Right atrium auricular region (tissue), 2 donors: Measurements from ENCODE around the gene TNS4. TPM values are rescaled to one million over a fixed set of nuclear protein-coding genes. Genes with fewer than 3 reads are reported as not detected.
A peak's percentile ranks its signal among the peaks of the same experiment; 100 is the strongest.

ENCODE experiments used
- DNase-seq: peaks from one replicate; pipeline ENCODE4 v3.0.0-alpha.2; 2019; ENCODE audit warnings: low spot score
- H3K27ac ChIP-seq, 2 donors: fragments of 200-600 bp; sonication (generic); 1 replicate in 1 of 2; 2 replicates in 1 of 2; pipeline ENCODE4 v1.5.1; 2016 to 2019
- H3K27me3 ChIP-seq, 2 donors: fragments of 200-600 bp; sonication (generic); one replicate each; pipeline versions ENCODE4 v1.5.1 to v1.6.0; 2017 to 2019
- H3K36me3 ChIP-seq: fragments of 200-600 bp; sonication (generic); one replicate; pipeline ENCODE4 v1.5.1; 2016
- H3K4me1 ChIP-seq, 2 donors: fragments of 200-600 bp; sonication (generic); one replicate each; pipeline versions ENCODE4 v1.5.1 to v1.6.0; 2017 to 2019
- H3K4me3 ChIP-seq, 2 donors: fragments of 200-600 bp; sonication (generic); 1 replicate in 1 of 2; 2 replicates in 1 of 2; pipeline ENCODE4 v1.5.1; 2017 to 2019; ENCODE audit warnings: mild to moderate bottlenecking in 1 of 2, moderate library complexity in 1 of 2
- H3K9me3 ChIP-seq, 2 donors: fragments of 200-600 bp; sonication (generic); one replicate each; pipeline ENCODE4 v1.5.1; 2019
- CTCF ChIP-seq, 2 donors: fragments of 200-600 bp; sonication (generic); IDR thresholded peaks; one replicate each; pipeline ENCODE4 v1.5.1; 2019; ENCODE audit warnings: antibody characterized with exemption in 2 of 2
- total RNA-seq, 2 donors: library from RNA; depleted of rRNA; stranded (reverse); fragments of >200 nt; gene quantifications; one replicate each; pipeline ENCODE4 v1.1.0, GENCODE V29; 2016

TNS4 gene
- total RNA-seq, 2 donors from 2014 or later, result not detected

DNA sequence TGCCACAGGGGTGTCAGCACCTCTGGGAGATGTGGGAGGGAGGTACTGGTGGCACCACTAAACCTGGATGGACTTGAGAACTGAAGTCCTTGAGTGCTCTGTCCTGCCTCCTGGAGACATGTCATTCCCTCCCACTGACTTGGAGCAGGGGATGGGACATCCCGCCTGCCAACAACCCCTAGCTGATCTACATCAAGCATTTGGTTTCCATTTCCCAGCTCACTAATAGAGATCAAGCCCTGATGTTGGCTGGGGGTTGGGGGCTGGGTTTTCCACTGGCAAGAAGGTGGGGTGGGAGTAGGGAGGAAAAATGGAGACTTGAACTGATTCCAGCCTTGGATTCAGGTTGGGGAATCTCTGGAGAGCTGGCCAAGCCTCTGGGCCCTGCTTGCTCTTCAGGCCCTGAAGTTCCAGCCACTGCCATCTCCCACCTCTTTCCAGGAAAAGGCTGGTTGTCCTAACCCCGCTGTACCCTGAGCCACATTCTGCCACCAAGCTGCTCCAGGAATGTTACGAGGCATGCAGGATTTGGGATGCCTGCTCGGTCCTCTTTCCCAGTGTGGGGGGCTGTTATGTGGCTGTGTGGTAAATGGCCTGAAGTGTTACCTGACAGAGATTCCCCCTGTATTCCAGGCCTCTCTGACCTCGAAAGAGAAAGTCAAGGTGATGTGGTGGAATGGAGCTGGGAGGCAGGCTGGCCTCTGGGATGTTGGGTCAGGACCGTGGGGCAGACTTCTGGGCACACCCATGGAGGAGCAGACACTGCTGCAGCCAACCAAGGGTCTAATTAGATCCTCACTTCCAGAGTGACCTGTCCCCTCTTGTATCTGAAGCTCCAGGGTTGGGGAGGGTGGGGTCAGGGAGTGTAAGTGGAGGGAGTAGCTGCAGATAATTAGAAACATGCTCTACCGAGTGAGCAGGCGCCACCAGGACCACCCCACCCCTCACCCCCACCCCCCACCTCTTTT lies 41.5 kb downstream of the TNS4 start:
- no peak for TF ChIP-seq CTCF (IDR thresholded peaks at IDR 0.05)

DNA sequence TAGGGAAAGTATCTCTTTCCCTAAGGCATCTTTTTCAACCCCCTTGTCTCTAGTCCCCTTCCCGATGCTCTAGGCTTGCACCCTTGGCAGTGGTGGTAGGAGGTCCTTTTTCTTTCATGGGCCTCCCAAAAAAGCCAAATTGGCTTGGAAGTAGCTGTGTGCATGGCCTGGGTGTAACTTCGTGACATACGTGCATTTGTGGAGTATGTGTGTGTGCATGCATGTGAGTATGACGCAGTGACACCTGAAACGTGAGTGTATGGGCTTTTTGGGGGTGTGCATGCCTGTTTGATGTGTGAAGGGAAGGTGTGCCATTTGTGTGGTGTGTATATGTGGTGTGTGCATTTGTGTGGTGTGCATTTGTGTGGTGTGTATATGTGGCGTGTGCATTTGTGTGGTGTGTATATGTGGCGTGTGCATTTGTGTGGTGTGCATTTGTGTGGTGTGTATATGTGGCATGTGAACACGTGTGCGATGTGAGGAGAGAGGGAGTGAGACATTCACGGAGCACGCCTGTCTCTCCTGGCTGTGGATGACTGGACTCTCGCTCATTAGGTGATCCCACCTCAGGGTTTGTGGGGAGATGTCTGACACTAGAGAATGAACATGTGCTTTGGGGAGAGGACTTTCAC lies 42.5 kb downstream of the TNS4 start:
- DNase-seq, result no peak
- Histone ChIP-seq H3K27ac (no peak overlapping the region), H3K9me3 (no peaks in the 10 kb centered on the region), H3K36me3 (peaks cover 41% of the 10 kb centered on the region), H3K4me1 (peaks cover 0 to 70% of the 10 kb centered on the region in 2 donors), H3K4me3 (no peak overlapping the region), H3K27me3 (no peaks in the 10 kb centered on the region)
- TF ChIP-seq CTCF (IDR thresholded peaks at IDR 0.05), result no peak

More for the DNA sequence above, 41.5 kb downstream of the TNS4 start:
- no peak overlapping the region for H3K27ac ChIP-seq
- no peaks in the 10 kb centered on the region for H3K27me3 ChIP-seq
- H3K36me3 ChIP-seq, result peaks cover 31% of the 10 kb centered on the region
- no peaks in the 10 kb centered on the region for H3K9me3 ChIP-seq
- peaks cover 0 to 70% of the 10 kb centered on the region in 2 donors for H3K4me1 ChIP-seq
- no peak overlapping the region for H3K4me3 ChIP-seq
- DNase-seq, result no peak

GRCh38 chr17:40457964-40458791 lies 43.2 kb downstream of the TNS4 start:
- Histone ChIP-seq H3K27ac (peak overlapping the region; percentile 14 to 30), H3K36me3 (peaks cover 48% of the 10 kb centered on the region), H3K9me3 (no peaks in the 10 kb centered on the region), H3K4me1 (peaks cover 0 to 77% of the 10 kb centered on the region in 2 donors), H3K4me3 (no peak overlapping the region), H3K27me3 (no peaks in the 10 kb centered on the region)
- no peak for DNase-seq
- TF ChIP-seq CTCF (IDR thresholded peaks at IDR 0.05), result no peak

DNA sequence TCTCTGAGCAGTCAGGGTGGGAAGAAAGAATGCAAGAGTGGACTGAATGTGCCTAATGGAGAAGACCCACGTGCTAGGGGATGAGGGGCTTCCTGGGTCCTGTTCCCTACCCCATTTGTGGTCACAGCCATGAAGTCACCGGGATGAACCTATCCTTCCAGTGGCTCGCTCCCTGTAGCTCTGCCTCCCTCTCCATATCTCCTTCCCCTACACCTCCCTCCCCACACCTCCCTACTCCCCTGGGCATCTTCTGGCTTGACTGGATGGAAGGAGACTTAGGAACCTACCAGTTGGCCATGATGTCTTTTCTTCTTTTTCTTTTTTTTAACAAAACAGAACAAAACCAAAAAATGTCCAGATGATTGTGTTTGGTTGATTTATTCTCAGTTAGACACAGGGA lies 44.1 kb downstream of the TNS4 start:
- DNase-seq, result no peak
- H3K4me3 ChIP-seq, result no peak overlapping the region
- no peaks in the 10 kb centered on the region for H3K27me3 ChIP-seq
- no peaks in the 10 kb centered on the region for H3K9me3 ChIP-seq
- TF ChIP-seq CTCF (IDR thresholded peaks at IDR 0.05), result no peak
- peaks cover 48% of the 10 kb centered on the region for H3K36me3 ChIP-seq
- peak overlapping the region in 1 of 2 donors; percentile 41 for H3K27ac ChIP-seq
- H3K4me1 ChIP-seq, result peaks cover 0 to 77% of the 10 kb centered on the region in 2 donors

DNA sequence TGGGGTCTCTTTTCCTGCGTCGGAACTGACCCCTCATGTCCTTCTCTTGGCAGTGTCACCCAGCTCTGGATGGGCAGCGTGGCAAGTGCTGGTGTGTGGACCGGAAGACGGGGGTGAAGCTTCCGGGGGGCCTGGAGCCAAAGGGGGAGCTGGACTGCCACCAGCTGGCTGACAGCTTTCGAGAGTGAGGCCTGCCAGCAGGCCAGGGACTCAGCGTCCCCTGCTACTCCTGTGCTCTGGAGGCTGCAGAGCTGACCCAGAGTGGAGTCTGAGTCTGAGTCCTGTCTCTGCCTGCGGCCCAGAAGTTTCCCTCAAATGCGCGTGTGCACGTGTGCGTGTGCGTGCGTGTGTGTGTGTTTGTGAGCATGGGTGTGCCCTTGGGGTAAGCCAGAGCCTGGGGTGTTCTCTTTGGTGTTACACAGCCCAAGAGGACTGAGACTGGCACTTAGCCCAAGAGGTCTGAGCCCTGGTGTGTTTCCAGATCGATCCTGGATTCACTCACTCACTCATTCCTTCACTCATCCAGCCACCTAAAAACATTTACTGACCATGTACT lies 44.9 kb downstream of the TNS4 start:
- H3K4me3 ChIP-seq, result no peak overlapping the region
- peaks cover 0 to 77% of the 10 kb centered on the region in 2 donors for H3K4me1 ChIP-seq
- no peaks in the 10 kb centered on the region for H3K27me3 ChIP-seq
- TF ChIP-seq CTCF (IDR thresholded peaks at IDR 0.05), result no peak
- H3K27ac ChIP-seq, result peak overlapping the region; percentile 41 to 47
- no peaks in the 10 kb centered on the region for H3K9me3 ChIP-seq
- DNase-seq, result no peak
- H3K36me3 ChIP-seq, result peaks cover 48% of the 10 kb centered on the region
